ENCODE measurements around the gene IREB2.
"Not testable (repeated sequence)": the region's sequence is repeated elsewhere in the genome, so short reads cannot be mapped to it uniquely, and the experiment has no call there.

The IREB2 gene

DNA sequence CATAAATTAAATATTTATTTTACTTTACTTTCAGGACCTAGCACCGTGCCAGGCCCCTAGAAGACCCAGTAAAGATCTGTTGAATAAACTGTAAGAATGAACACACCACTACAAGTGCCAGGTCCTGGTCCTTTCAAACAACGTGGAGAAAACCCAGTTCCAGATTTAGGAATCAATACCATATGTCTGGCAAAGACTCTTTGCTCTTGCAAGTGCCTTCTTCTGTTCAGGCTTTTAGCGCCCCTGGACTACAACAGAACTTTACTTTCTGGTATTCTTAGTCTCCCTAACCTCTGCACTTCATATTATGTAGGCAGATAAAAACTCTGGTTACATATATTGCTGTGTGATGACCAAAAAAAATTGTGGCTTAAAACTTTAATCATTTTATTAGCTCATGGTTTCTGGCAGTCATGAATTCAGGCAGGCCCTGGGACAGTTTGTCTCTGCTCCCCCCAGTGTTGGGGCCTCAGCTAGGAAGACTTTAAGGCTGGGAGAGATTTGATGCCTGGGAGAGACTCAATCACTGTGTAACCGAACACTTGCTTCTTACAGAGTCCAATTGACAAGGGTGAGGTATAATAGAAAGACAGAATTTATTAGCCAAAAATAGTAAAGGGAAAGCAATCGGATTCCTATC, 99.4 kb downstream of the IREB2 start:
- Histone ChIP-seq H2BK5ac (ENCODE audit: low read length) (no peak overlapping the region), H3K9ac (ENCODE audit: low read depth, low read length, poor library complexity) (no peak overlapping the region), H3K4ac (ENCODE audit: low read length) (no peak overlapping the region), H2AK5ac (ENCODE audit: low read depth, low read length) (no peak overlapping the region), H3K27me3 (ENCODE audit: control insufficient read depth in 3 of 3, insufficient read depth in 3 of 3, low read depth in 1 of 3, low read length in 3 of 3) (no peaks in the 10 kb centered on the region), H3K27ac (replicated peaks; ENCODE audit: low read length) (no peak overlapping the region), H3K79me1 (ENCODE audit: low read depth, low read length) (no peaks in the 10 kb centered on the region), H2AFZ (ENCODE audit: low read length) (no peak overlapping the region), H4K8ac (ENCODE audit: low read depth, low read length) (no peak overlapping the region), H4K91ac (ENCODE audit: low read depth, low read length, poor library complexity) (no peak overlapping the region), H3K9me3 (replicated peaks in 1 of 2; ENCODE audit: control insufficient read depth in 2 of 2, insufficient read depth in 1 of 2, low read depth in 1 of 2, low read length in 2 of 2) (no peaks in the 10 kb centered on the region), H3K36me3 (replicated peaks in 1 of 2; ENCODE audit: control insufficient read depth in 2 of 2, insufficient read depth in 2 of 2, low read length in 2 of 2) (peaks cover 2 to 10% of the 10 kb centered on the region in 2 donors), H3K23ac (ENCODE audit: low read depth, low read length, poor library complexity) (no peak overlapping the region), H2BK120ac (ENCODE audit: low read depth, low read length) (no peak overlapping the region), H2BK15ac (ENCODE audit: low read length) (no peak overlapping the region), H3K4me3 (ENCODE audit: low read length in 2 of 2) (no peak overlapping the region), H3K14ac (ENCODE audit: low read length) (no peak overlapping the region), H3K18ac (ENCODE audit: low read length) (no peak overlapping the region), H2BK12ac (ENCODE audit: low read length) (no peak overlapping the region), H3K4me1 (ENCODE audit: control insufficient read depth in 2 of 2, insufficient read depth in 1 of 2, low read depth in 1 of 2, low read length in 2 of 2) (peaks cover 2 to 7% of the 10 kb centered on the region in 2 donors), H3K4me2 (ENCODE audit: insufficient read depth, low read length, poor library complexity, severe bottlenecking) (no peak overlapping the region)
- DNase-seq (ENCODE audit: low spot score) = no peak
- WGBS, 2 donors (ENCODE audit: extremely low coverage in 2 of 2, insufficient read length in 2 of 2, insufficient replicate concordance in 1 of 2) = no CpG with 5 or more reads among the region's 5 CpGs

DNA sequence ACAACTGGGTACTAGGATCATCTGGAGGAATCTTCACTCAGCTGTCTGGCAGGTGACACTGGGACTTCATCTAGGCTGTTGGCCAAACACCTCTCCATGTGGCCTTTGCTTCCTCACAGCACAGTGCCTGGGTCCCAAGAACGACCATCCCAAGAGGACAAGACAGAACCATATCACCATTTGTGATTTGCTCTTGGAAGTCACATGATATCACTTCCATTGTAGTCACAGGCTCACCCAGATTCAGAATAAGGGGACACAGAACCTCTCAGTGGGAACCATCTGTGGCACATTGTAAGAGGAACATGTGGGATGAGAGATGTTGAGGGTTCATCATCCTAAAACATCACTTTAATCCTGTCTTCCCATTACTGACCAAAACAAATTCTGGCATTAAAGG, 100.3 kb downstream of the IREB2 start:
- H3K79me1 ChIP-seq (ENCODE audit: low read depth, low read length) = peaks cover 2% of the 10 kb centered on the region
- no peaks in the 10 kb centered on the region for H3K9me3 ChIP-seq (replicated peaks in 1 of 2; ENCODE audit: control insufficient read depth in 2 of 2, insufficient read depth in 1 of 2, low read depth in 1 of 2, low read length in 2 of 2)
- no peak for DNase-seq (ENCODE audit: low spot score)

DNA sequence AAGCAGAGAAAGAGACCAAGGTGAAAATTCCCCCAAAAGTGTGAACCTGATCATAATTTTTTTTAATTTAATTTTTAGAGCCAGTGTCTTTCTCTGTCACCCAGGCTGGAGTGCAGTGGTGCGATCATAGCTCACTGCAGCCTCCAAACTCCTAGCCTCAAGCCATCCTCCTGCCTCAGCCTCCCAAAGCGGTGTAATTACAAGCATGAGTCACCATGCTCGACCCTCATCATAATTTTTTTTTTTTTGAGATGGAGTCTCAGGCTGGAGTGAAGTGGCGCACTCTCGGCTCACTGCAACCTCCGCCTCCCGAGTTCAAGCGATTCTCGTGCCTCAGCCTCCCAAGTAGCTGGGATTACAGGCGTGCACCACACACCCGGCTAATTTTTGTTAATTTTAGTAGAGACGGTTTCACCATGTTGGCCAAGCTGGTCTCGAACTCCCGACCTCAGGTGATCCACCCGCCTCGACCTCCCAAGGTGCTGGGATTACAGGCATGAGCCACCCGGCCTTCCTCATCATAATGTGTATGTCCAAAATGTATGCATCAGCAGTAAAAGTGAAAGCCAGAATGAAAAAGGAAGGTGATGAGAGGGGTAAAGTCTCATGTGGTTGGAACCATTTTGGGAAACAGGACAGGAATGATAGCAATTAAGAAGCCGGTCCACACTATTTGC, 101.6 kb downstream of the IREB2 start:
- H3K4me1 ChIP-seq (ENCODE audit: control insufficient read depth in 2 of 2, insufficient read depth in 1 of 2, low read depth in 1 of 2, low read length in 2 of 2); H4K8ac ChIP-seq (ENCODE audit: low read depth, low read length); H3K9ac ChIP-seq (ENCODE audit: low read depth, low read length, poor library complexity); H3K14ac ChIP-seq (ENCODE audit: low read length); H2BK120ac ChIP-seq (ENCODE audit: low read depth, low read length); H3K79me1 ChIP-seq (ENCODE audit: low read depth, low read length); H3K27me3 ChIP-seq (ENCODE audit: control insufficient read depth in 3 of 3, insufficient read depth in 3 of 3, low read depth in 1 of 3, low read length in 3 of 3); H3K18ac ChIP-seq (ENCODE audit: low read length); H2BK15ac ChIP-seq (ENCODE audit: low read length); H3K23ac ChIP-seq (ENCODE audit: low read depth, low read length, poor library complexity); H3K4ac ChIP-seq (ENCODE audit: low read length); H3K9me3 ChIP-seq (replicated peaks in 1 of 2; ENCODE audit: control insufficient read depth in 2 of 2, insufficient read depth in 1 of 2, low read depth in 1 of 2, low read length in 2 of 2); H4K91ac ChIP-seq (ENCODE audit: low read depth, low read length, poor library complexity); DNase-seq (ENCODE audit: low spot score); H2BK12ac ChIP-seq (ENCODE audit: low read length); H2AK5ac ChIP-seq (ENCODE audit: low read depth, low read length): not testable (repeated sequence)
- WGBS, 2 donors (ENCODE audit: extremely low coverage in 2 of 2, insufficient read length in 2 of 2, insufficient replicate concordance in 1 of 2) = no CpG with 5 or more reads among the region's 18 CpGs
- Histone ChIP-seq H3K4me2 (ENCODE audit: insufficient read depth, low read length, poor library complexity, severe bottlenecking) (peak overlapping the region; percentile 97), H2BK5ac (ENCODE audit: low read length) (peak overlapping the region; percentile 88), H2AFZ (ENCODE audit: low read length) (peak overlapping the region; percentile 95), H3K27ac (replicated peaks; ENCODE audit: low read length) (peak overlapping the region; percentile 43), H3K36me3 (replicated peaks in 1 of 2; ENCODE audit: control insufficient read depth in 2 of 2, insufficient read depth in 2 of 2, low read length in 2 of 2) (peaks cover 8 to 31% of the 10 kb centered on the region in 2 donors), H3K4me3 (ENCODE audit: low read length in 2 of 2) (peak overlapping the region; percentile 76 to 89)

More for the DNA sequence above, 100.3 kb downstream of the IREB2 start:
- H3K4me1 ChIP-seq (ENCODE audit: control insufficient read depth in 2 of 2, insufficient read depth in 1 of 2, low read depth in 1 of 2, low read length in 2 of 2) = peaks cover 2 to 7% of the 10 kb centered on the region in 2 donors
- H3K14ac ChIP-seq (ENCODE audit: low read length) = no peak overlapping the region
- no peak overlapping the region for H2BK12ac ChIP-seq (ENCODE audit: low read length)
- H2BK15ac ChIP-seq (ENCODE audit: low read length) = no peak overlapping the region
- no peak overlapping the region for H2BK120ac ChIP-seq (ENCODE audit: low read depth, low read length)
- H3K27me3 ChIP-seq (ENCODE audit: control insufficient read depth in 3 of 3, insufficient read depth in 3 of 3, low read depth in 1 of 3, low read length in 3 of 3) = no peaks in the 10 kb centered on the region
- H2BK5ac ChIP-seq (ENCODE audit: low read length) = no peak overlapping the region
- no peak overlapping the region for H3K9ac ChIP-seq (ENCODE audit: low read depth, low read length, poor library complexity)
- WGBS, 2 donors (ENCODE audit: extremely low coverage in 2 of 2, insufficient read length in 2 of 2, insufficient replicate concordance in 1 of 2) = no CpG with 5 or more reads among the region's 1 CpG
- H3K27ac ChIP-seq (replicated peaks; ENCODE audit: low read length) = no peak overlapping the region
- H3K4me3 ChIP-seq (ENCODE audit: low read length in 2 of 2) = no peak overlapping the region
- no peak overlapping the region for H4K8ac ChIP-seq (ENCODE audit: low read depth, low read length)
- H3K18ac ChIP-seq (ENCODE audit: low read length) = no peak overlapping the region
- no peak overlapping the region for H3K4me2 ChIP-seq (ENCODE audit: insufficient read depth, low read length, poor library complexity, severe bottlenecking)
- H2AFZ ChIP-seq (ENCODE audit: low read length) = no peak overlapping the region
- H3K23ac ChIP-seq (ENCODE audit: low read depth, low read length, poor library complexity) = no peak overlapping the region
- no peak overlapping the region for H3K4ac ChIP-seq (ENCODE audit: low read length)
- H4K91ac ChIP-seq (ENCODE audit: low read depth, low read length, poor library complexity) = no peak overlapping the region
- H3K36me3 ChIP-seq (replicated peaks in 1 of 2; ENCODE audit: control insufficient read depth in 2 of 2, insufficient read depth in 2 of 2, low read length in 2 of 2) = peaks cover 8 to 20% of the 10 kb centered on the region in 2 donors
- no peak overlapping the region for H2AK5ac ChIP-seq (ENCODE audit: low read depth, low read length)

DNA sequence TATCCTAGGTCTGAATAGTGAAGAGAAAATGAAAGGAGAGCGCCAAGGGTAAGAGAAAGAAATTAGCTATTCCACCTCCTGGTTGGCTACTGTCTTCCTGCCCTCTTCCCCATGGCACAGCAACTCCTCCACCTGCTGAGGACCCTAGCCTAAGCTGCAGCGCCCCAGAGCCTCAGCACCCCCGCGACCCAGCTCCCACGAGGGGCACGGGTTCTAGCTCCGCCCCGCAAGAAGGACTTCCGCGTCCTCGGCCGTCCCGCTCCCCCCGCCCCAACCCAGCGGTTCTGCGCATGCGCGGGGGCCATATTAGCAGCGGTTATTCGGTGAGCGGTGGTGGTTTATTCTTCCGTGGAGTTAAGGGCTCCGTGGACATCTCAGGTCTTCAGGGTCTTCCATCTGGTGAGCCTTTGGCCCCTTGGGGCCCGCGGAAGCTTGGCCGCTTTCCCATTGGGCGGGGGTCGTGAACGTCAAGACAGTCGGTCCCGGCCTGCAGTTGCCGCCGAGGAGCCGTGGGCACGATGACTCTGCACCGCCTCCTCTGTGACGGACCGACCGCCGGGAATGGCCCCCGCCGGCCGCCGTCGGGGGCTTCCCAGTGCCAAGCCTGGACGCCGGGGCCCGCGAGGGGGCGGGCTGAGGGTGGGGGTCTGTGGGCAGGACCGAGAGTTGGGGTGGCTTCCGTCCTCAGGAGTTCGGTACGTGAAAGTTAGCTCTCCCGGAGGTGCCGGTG, 102.3 kb downstream of the IREB2 start, which contains the start of gene PSMA4:
PSMA4 (plus strand) TSS at position 304 of the 730 bp plus-strand sequence. CDS start 1,484 bp downstream, outside the sequence.
- H3K4me1 ChIP-seq (ENCODE audit: control insufficient read depth in 2 of 2, insufficient read depth in 1 of 2, low read depth in 1 of 2, low read length in 2 of 2) = peaks cover 2 to 7% of the 10 kb centered on the region in 2 donors
- no peaks in the 10 kb centered on the region for H3K27me3 ChIP-seq (ENCODE audit: control insufficient read depth in 3 of 3, insufficient read depth in 3 of 3, low read depth in 1 of 3, low read length in 3 of 3)
- DNase-seq (ENCODE audit: low spot score) = peak; percentile 89
- H3K27ac ChIP-seq (replicated peaks; ENCODE audit: low read length) = peak within 1 kb of the TSS; percentile 87
- peak within 1 kb of the TSS; percentile 97 for H3K18ac ChIP-seq (ENCODE audit: low read length)
- peak within 1 kb of the TSS; percentile 88 for H2BK5ac ChIP-seq (ENCODE audit: low read length)
- H3K9ac ChIP-seq (ENCODE audit: low read depth, low read length, poor library complexity) = peak within 1 kb of the TSS; percentile 85
- H2BK12ac ChIP-seq (ENCODE audit: low read length) = no peak within 1 kb of the TSS
- no peak within 1 kb of the TSS for H2BK120ac ChIP-seq (ENCODE audit: low read depth, low read length)
- H3K36me3 ChIP-seq (replicated peaks in 1 of 2; ENCODE audit: control insufficient read depth in 2 of 2, insufficient read depth in 2 of 2, low read length in 2 of 2) = peaks cover 8 to 38% of the 10 kb centered on the region in 2 donors
- H3K4me2 ChIP-seq (ENCODE audit: insufficient read depth, low read length, poor library complexity, severe bottlenecking) = peak within 1 kb of the TSS; percentile 97
- H2BK15ac ChIP-seq (ENCODE audit: low read length) = no peak within 1 kb of the TSS
- H3K4me3 ChIP-seq (ENCODE audit: low read length in 2 of 2) = peak within 1 kb of the TSS; percentile 76 to 89
- H3K4ac ChIP-seq (ENCODE audit: low read length) = no peak within 1 kb of the TSS
- H3K14ac ChIP-seq (ENCODE audit: low read length) = no peak within 1 kb of the TSS
- H2AK5ac ChIP-seq (ENCODE audit: low read depth, low read length) = no peak within 1 kb of the TSS
- peaks cover 2% of the 10 kb centered on the region for H3K79me1 ChIP-seq (ENCODE audit: low read depth, low read length)
- peak within 1 kb of the TSS; percentile 95 for H2AFZ ChIP-seq (ENCODE audit: low read length)
- H4K91ac ChIP-seq (ENCODE audit: low read depth, low read length, poor library complexity) = no peak within 1 kb of the TSS
- H3K9me3 ChIP-seq (replicated peaks in 1 of 2; ENCODE audit: control insufficient read depth in 2 of 2, insufficient read depth in 1 of 2, low read depth in 1 of 2, low read length in 2 of 2) = no peaks in the 10 kb centered on the region
- peak within 1 kb of the TSS; percentile 90 for H4K8ac ChIP-seq (ENCODE audit: low read depth, low read length)
- no CpG with 5 or more reads among the region's 56 CpGs for WGBS, 2 donors (ENCODE audit: extremely low coverage in 2 of 2, insufficient read length in 2 of 2, insufficient replicate concordance in 1 of 2)
- peak within 1 kb of the TSS; percentile 38 for H3K23ac ChIP-seq (ENCODE audit: low read depth, low read length, poor library complexity)

Measured in neuronal stem cell (in vitro differentiated cells).